OCI-LY7 (cell line): ENCODE results near the gene SNRPD3. TPM values are rescaled to one million over a fixed set of nuclear protein-coding genes. Genes with fewer than 3 reads are reported as not detected.
"Not testable (repeated sequence)": the region's sequence is repeated elsewhere in the genome, so short reads cannot be mapped to it uniquely, and the experiment has no call there.

Experiments
- BruUV-seq: library from RNA; stranded (reverse); fragments of 400-500 nt; replicated peaks from 2 replicates; lab custom pipeline; 2021; lab: Mats Ljungman, UMichigan
- CTCF ChIA-PET: fragments of 300-600 bp; sonication (Branson Sonifier 250); formaldehyde crosslinking; loops from one replicate; lab custom pipeline; 2022; ENCODE audit warnings: antibody characterized with exemption; ENCODE audit not compliant: unreplicated experiment; lab: Charles Lee
- POLR2A ChIA-PET: fragments of 300-600 bp; sonication (Branson Sonifier 250); formaldehyde crosslinking; loops from one replicate; lab custom pipeline; 2022; ENCODE audit warnings: antibody characterized with exemption; lab: Charles Lee
- DNase-seq: peaks from one replicate; pipeline ENCODE4 v3.0.0-alpha.2; 2015; ENCODE audit warnings: low spot score
- H2AFZ ChIP-seq: fragments of 200-600 bp; sonication (generic), shearing (Covaris generic); 2 replicates; pipeline ENCODE4 v1.6.1; 2014; ENCODE audit warnings: mild to moderate bottlenecking, antibody characterized with exemption, low read length, moderate library complexity
- H3K27ac ChIP-seq: fragments of 200-600 bp; sonication (generic); 2 replicates; pipeline ENCODE4 v1.5.1; 2014; ENCODE audit warnings: mixed run types, low read depth, mild to moderate bottlenecking, moderate library complexity, low read length, inconsistent platforms; ENCODE audit not compliant: poor library complexity, severe bottlenecking
- H3K36me3 ChIP-seq: fragments of 200-600 bp; sonication (generic); 2 replicates; pipeline ENCODE4 v1.6.1; 2014; ENCODE audit warnings: mild to moderate bottlenecking, antibody characterized with exemption, low read length, moderate library complexity, mixed read lengths; ENCODE audit not compliant: insufficient read depth
- H3K4me1 ChIP-seq: fragments of 200-600 bp; sonication (generic); 2 replicates; pipeline ENCODE4 v1.5.1; 2014; ENCODE audit warnings: mild to moderate bottlenecking, low read length; ENCODE audit not compliant: insufficient read depth, poor library complexity, severe bottlenecking
- H3K4me2 ChIP-seq: fragments of 200-600 bp; sonication (generic); 2 replicates; pipeline ENCODE4 v1.6.1; 2014; ENCODE audit warnings: mild to moderate bottlenecking, low read length
- H3K4me3 ChIP-seq: fragments of 200-600 bp; sonication (generic); 2 replicates; pipeline ENCODE4 v1.5.1; 2014; ENCODE audit warnings: mild to moderate bottlenecking, low read depth, low read length; ENCODE audit not compliant: poor library complexity, severe bottlenecking
- H3K79me2 ChIP-seq: fragments of 200-600 bp; sonication (generic); 2 replicates; pipeline ENCODE4 v1.6.1; 2016; ENCODE audit warnings: low read depth, mild to moderate bottlenecking, low read length, moderate library complexity, mixed read lengths; ENCODE audit not compliant: insufficient read depth
- H3K9me2 ChIP-seq: fragments of 200-600 bp; sonication (generic); 2 replicates; pipeline ENCODE4 v1.6.1; 2016; ENCODE audit warnings: mild to moderate bottlenecking, low read length, mixed read lengths; ENCODE audit not compliant: insufficient read depth
- H3K9me3 ChIP-seq: fragments of 200-600 bp; sonication (generic); 2 replicates; pipeline ENCODE4 v1.6.1; 2014; ENCODE audit warnings: mild to moderate bottlenecking, mixed run types, low read length, mixed read lengths
- H4K20me1 ChIP-seq: fragments of 200-600 bp; sonication (generic); 2 replicates; pipeline ENCODE4 v1.6.1; 2014; ENCODE audit warnings: mild to moderate bottlenecking, antibody characterized with exemption, low read length, moderate library complexity, mixed read lengths; ENCODE audit not compliant: insufficient read depth
- intact Hi-C: fragments of 100-400 bp; cut with micrococcal nuclease; formaldehyde crosslinking; loops from one replicate; pipeline ENCODE4 v1.10.0; 2022; ENCODE audit not compliant: unreplicated experiment
- total RNA-seq, 2 experiments: library from RNA; depleted of rRNA in 1 of 2; stranded (reverse); fragments of >200 nt in 1 of 2; shearing (Covaris generic) in 1 of 2; gene quantifications; 2 replicates each; pipeline ENCODE4 v1.2.3, GENCODE V29; 2014 to 2022

Gene SNRPD3
- total RNA-seq, 2 experiments from 2014 or later: 166 to 264 TPM

DNA sequence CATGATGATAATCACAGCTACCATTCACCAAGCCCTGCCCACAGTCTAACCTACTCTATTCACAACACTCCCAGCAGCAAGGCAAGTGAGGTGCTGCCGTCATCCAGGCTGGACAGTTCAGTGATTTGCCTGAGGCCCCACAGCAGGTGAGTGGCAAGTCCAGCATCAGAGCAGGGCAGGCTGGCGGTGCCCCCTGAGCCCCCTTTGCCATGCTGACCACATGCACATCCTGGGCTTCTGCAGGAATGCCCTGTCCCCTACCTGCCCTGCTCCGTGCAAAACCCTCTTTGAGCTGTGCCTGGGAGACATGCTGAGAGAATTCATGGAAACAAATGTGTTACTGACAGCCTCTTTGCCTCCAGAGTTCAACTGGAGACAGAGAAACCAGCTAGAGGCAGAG is 54.1 kb downstream of the SNRPD3 start:
- H3K9me2 ChIP-seq, H3K79me2 ChIP-seq, H2AFZ ChIP-seq, H3K9me3 ChIP-seq, H3K4me2 ChIP-seq, intact Hi-C loops, H3K27ac ChIP-seq, BruUV-seq, CTCF ChIA-PET, H3K36me3 ChIP-seq, DNase-seq, POLR2A ChIA-PET, H4K20me1 ChIP-seq, H3K4me3 ChIP-seq, H3K4me1 ChIP-seq: not testable (repeated sequence)

- H3K9me3 ChIP-seq, H3K4me1 ChIP-seq, CTCF ChIA-PET, H3K27ac ChIP-seq, intact Hi-C loops, H3K36me3 ChIP-seq, H3K9me2 ChIP-seq, H4K20me1 ChIP-seq, DNase-seq, H2AFZ ChIP-seq, H3K4me2 ChIP-seq, BruUV-seq, H3K79me2 ChIP-seq, H3K4me3 ChIP-seq: not testable (repeated sequence)
- POLR2A ChIA-PET: interaction anchor here (0.6 to 0.7 kb wide), 2 partner anchors 41 to 59 kb away, joined by 3 to 6 read pairs; no protein-coding TSS in a partner anchor
Observed at GRCh38 chr22:24614794-24615193, 59.0 kb downstream of the SNRPD3 start.

- H4K20me1 ChIP-seq, H3K4me1 ChIP-seq, H3K4me2 ChIP-seq, H3K27ac ChIP-seq, BruUV-seq, H3K36me3 ChIP-seq, H3K9me3 ChIP-seq, H3K9me2 ChIP-seq, H3K79me2 ChIP-seq, POLR2A ChIA-PET, CTCF ChIA-PET, H2AFZ ChIP-seq, H3K4me3 ChIP-seq, intact Hi-C loops, DNase-seq: not testable (repeated sequence)
Observed at GRCh38 chr22:24621244-24621643, 65.4 kb downstream of the SNRPD3 start.

DNA sequence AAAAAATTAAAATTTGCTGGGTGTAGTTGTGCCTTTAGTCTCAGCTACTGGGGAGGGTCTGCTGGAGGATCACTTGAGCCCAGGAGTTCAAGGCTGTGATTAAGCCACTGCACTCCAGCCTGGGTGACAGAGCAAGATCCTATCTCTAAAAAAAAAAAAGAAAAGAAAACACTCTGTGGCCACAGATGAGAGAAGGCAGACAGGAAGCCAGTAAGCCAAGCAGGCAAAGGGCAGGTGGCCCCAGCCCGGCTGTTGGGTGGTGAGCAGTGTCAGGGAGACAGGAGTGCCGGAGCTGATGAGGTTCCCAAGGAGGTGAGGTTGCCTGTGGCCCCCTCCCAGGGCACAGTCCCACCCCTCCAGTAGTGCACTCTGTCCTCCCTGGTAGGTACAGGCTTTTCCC is 66.8 kb downstream of the SNRPD3 start:
- CTCF ChIA-PET, H3K27ac ChIP-seq, H3K79me2 ChIP-seq, H3K9me3 ChIP-seq, H3K4me1 ChIP-seq, H4K20me1 ChIP-seq, H3K4me3 ChIP-seq, H3K4me2 ChIP-seq, BruUV-seq, POLR2A ChIA-PET, H3K36me3 ChIP-seq, H2AFZ ChIP-seq, intact Hi-C loops, H3K9me2 ChIP-seq: not testable (repeated sequence)
- peak; percentile 29 for DNase-seq

Other genes starting within 250 kb of the SNRPD3 start
- gene ADORA2A, start 128.4 kb upstream of the SNRPD3 start, total RNA-seq (2014; rRNA removed; shearing (Covaris generic)): 31.2 and 35.7 TPM in 2 replicates
- gene ADORA2A, start 128.4 kb upstream of the SNRPD3 start, total RNA-seq (2022): 29.5 and 35.0 TPM in 2 replicates
- gene UPB1, start 60.7 kb upstream of the SNRPD3 start, total RNA-seq (2014; rRNA removed; shearing (Covaris generic)): 0.13 and 0.69 TPM in 2 replicates
- gene UPB1, start 60.7 kb upstream of the SNRPD3 start, total RNA-seq (2022): 0.70 and 0.85 TPM in 2 replicates
- gene GUCD1, start 861 bp upstream of the SNRPD3 start, total RNA-seq (2014; rRNA removed; shearing (Covaris generic)): 80.4 and 144 TPM in 2 replicates
- gene GUCD1, start 861 bp upstream of the SNRPD3 start, total RNA-seq (2022): 114 and 129 TPM in 2 replicates
- not detected in 2 replicates for gene LRRC75B, start 37.1 kb downstream of the SNRPD3 start, total RNA-seq (2014; rRNA removed; shearing (Covaris generic))
- gene LRRC75B, start 37.1 kb downstream of the SNRPD3 start, total RNA-seq (2022): not detected in 2 replicates
- gene GGT1, start 47.2 kb downstream of the SNRPD3 start, total RNA-seq (2014; rRNA removed; shearing (Covaris generic)): 5.8 and 14.0 TPM in 2 replicates
- gene GGT1, start 47.2 kb downstream of the SNRPD3 start, total RNA-seq (2022): 4.0 and 5.1 TPM in 2 replicates
- gene PIWIL3, start 218.7 kb downstream of the SNRPD3 start, total RNA-seq (2014; rRNA removed; shearing (Covaris generic)): not detected in 2 replicates
- not detected in 2 replicates for gene PIWIL3, start 218.7 kb downstream of the SNRPD3 start, total RNA-seq (2022)